Thyroid gland (tissue), 4 donors: ENCODE measurements around the gene CFAP99. TPM values are rescaled to one million over a fixed set of nuclear protein-coding genes. Genes with fewer than 3 reads are reported as not detected.
"Not testable (repeated sequence)": the region's sequence is repeated elsewhere in the genome, so short reads cannot be mapped to it uniquely, and the experiment has no call there.

ENCODE experiments used
- DNase-seq, 2 donors: peaks; one replicate each; pipeline ENCODE4 v3.0.0-alpha.2; 2019
- H3K27ac ChIP-seq, 3 donors: fragments of 200-600 bp; sonication (generic); 1 replicate in 2 of 3; 2 replicates in 1 of 3; pipeline ENCODE4 v1.5.1; 2016 to 2019; ENCODE audit warnings: mild to moderate bottlenecking in 1 of 3, moderate library complexity in 1 of 3
- H3K27me3 ChIP-seq: fragments of 200-600 bp; sonication (generic); one replicate; pipeline ENCODE4 v1.5.1; 2019
- H3K36me3 ChIP-seq, 2 donors: fragments of 200-600 bp; sonication (generic); one replicate each; pipeline ENCODE4 v1.5.1; 2016 to 2019
- H3K4me1 ChIP-seq, 2 donors: fragments of 200-600 bp; sonication (generic); one replicate each; pipeline ENCODE4 v1.5.1; 2017 to 2019
- H3K4me3 ChIP-seq, 3 donors: fragments of 200-600 bp; sonication (generic); replicated peaks in 1 of 3; 1 replicate in 2 of 3; 2 replicates in 1 of 3; pipeline ENCODE4 v1.5.1; 2016; ENCODE audit warnings: mild to moderate bottlenecking in 1 of 3
- H3K9me3 ChIP-seq: fragments of 200-600 bp; sonication (generic); one replicate; pipeline ENCODE4 v1.5.1; 2017
- POLR2A ChIP-seq, 2 donors: fragments of 450-650 bp; IDR thresholded peaks; one replicate each; pipeline ENCODE4 v1.6.1; 2017; ENCODE audit warnings: antibody characterized with exemption in 2 of 2, mild to moderate bottlenecking in 2 of 2, moderate library complexity in 1 of 2
- WGBS, 2 donors: methylation state at CpG; one replicate each; pipeline ENCODE4 v1.1.5; 2017; 5-methylcytosine and 5-hydroxymethylcytosine counted together
- intact Hi-C: fragments of 100-400 bp; cut with DNase I; formaldehyde crosslinking; loops from one replicate; pipeline ENCODE4 v1.15.1; 2023
- total RNA-seq, 4 donors: library from RNA; depleted of rRNA; stranded (reverse); fragments of >200 nt; gene quantifications; one replicate each; pipeline ENCODE4 v1.2.3, GENCODE V29; 2016
- TF ChIP-seq, protein P1 (sequence below), 6 experiments: fragments of 200-600 bp in 3 of 6; fragments of 450-650 bp in 3 of 6; sonication (generic) in 3 of 6; IDR thresholded peaks; one replicate each; pipeline ENCODE4 v1.5.1; 2016 to 2019; ENCODE audit warnings: antibody characterized with exemption in 6 of 6, mild to moderate bottlenecking in 2 of 6, inconsistent platforms in 1 of 6, moderate library complexity in 1 of 6

CFAP99 gene
- total RNA-seq, 4 donors from 2014 or later, result 0.27 to 1.9 (median 1.1) TPM; not detected in 1

GRCh38 chr4:2426069-2426397, 7.3 kb downstream of the CFAP99 start:
- WGBS, 2 donors, result 84 to 90% methylated on average over 7 of the region's 8 CpGs
- H3K4me3 ChIP-seq, result no peak overlapping the region
- H3K27ac ChIP-seq, result no peak overlapping the region
- H3K36me3 ChIP-seq, result no peaks in the 10 kb centered on the region
- TF ChIP-seq, protein P1, sequence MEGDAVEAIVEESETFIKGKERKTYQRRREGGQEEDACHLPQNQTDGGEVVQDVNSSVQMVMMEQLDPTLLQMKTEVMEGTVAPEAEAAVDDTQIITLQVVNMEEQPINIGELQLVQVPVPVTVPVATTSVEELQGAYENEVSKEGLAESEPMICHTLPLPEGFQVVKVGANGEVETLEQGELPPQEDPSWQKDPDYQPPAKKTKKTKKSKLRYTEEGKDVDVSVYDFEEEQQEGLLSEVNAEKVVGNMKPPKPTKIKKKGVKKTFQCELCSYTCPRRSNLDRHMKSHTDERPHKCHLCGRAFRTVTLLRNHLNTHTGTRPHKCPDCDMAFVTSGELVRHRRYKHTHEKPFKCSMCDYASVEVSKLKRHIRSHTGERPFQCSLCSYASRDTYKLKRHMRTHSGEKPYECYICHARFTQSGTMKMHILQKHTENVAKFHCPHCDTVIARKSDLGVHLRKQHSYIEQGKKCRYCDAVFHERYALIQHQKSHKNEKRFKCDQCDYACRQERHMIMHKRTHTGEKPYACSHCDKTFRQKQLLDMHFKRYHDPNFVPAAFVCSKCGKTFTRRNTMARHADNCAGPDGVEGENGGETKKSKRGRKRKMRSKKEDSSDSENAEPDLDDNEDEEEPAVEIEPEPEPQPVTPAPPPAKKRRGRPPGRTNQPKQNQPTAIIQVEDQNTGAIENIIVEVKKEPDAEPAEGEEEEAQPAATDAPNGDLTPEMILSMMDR (IDR thresholded peaks at IDR 0.05), result no peak
- TF ChIP-seq POLR2A (IDR thresholded peaks at IDR 0.05), result no peak
- intact Hi-C loops, result loop anchor here (10.0 kb wide), 1 partner anchor 201 kb away; no protein-coding TSS in a partner anchor
- no peak for DNase-seq
- no peaks in the 10 kb centered on the region for H3K4me1 ChIP-seq
- H3K27me3 ChIP-seq, result no peaks in the 10 kb centered on the region
- no peaks in the 10 kb centered on the region for H3K9me3 ChIP-seq

GRCh38 chr4:2426711-2427275, 8.0 kb downstream of the CFAP99 start:
- no peaks in the 10 kb centered on the region for H3K4me1 ChIP-seq
- no peak for TF ChIP-seq POLR2A (IDR thresholded peaks at IDR 0.05)
- TF ChIP-seq, protein P1 (IDR thresholded peaks at IDR 0.05), result no peak
- WGBS, 2 donors, result 75 to 85% methylated on average over 7 to 12 of the region's 13 CpGs
- DNase-seq, result no peak
- H3K27me3 ChIP-seq, result no peaks in the 10 kb centered on the region
- no peaks in the 10 kb centered on the region for H3K9me3 ChIP-seq
- H3K4me3 ChIP-seq, result no peak overlapping the region
- H3K36me3 ChIP-seq, result no peaks in the 10 kb centered on the region
- intact Hi-C loops, result loop anchor here (10.0 kb wide), 1 partner anchor 202 kb away; no protein-coding TSS in a partner anchor
- H3K27ac ChIP-seq, result no peak overlapping the region

GRCh38 chr4:2427383-2428334, 8.9 kb downstream of the CFAP99 start:
- no peaks in the 10 kb centered on the region for H3K36me3 ChIP-seq
- DNase-seq, result no peak
- TF ChIP-seq, protein P1 (IDR thresholded peaks at IDR 0.05), result no peak
- TF ChIP-seq POLR2A (IDR thresholded peaks at IDR 0.05), result no peak
- no peaks in the 10 kb centered on the region for H3K4me1 ChIP-seq
- H3K27ac ChIP-seq, result no peak overlapping the region
- H3K4me3 ChIP-seq, result no peak overlapping the region
- WGBS, 2 donors, result 88 to 92% methylated on average over 15 to 23 of the region's 23 CpGs
- intact Hi-C loops, result loop anchor here (10.0 kb wide), 1 partner anchor 203 kb away; no protein-coding TSS in a partner anchor
- H3K27me3 ChIP-seq, result no peaks in the 10 kb centered on the region
- H3K9me3 ChIP-seq, result no peaks in the 10 kb centered on the region

GRCh38 chr4:2428496-2429213, 9.9 kb downstream of the CFAP99 start:
- intact Hi-C loops, result loop anchor here (10.0 kb wide), 1 partner anchor 204 kb away; no protein-coding TSS in a partner anchor
- no peaks in the 10 kb centered on the region for H3K27me3 ChIP-seq
- WGBS, 2 donors, result 75 to 76% methylated on average over 23 to 25 of the region's 25 CpGs

GRCh38 chr4:2429945-2430757, 11.4 kb downstream of the CFAP99 start:
- peak; percentile 7 to 19 for DNase-seq
- not testable (repeated sequence) for H3K4me3 ChIP-seq, H3K36me3 ChIP-seq, H3K9me3 ChIP-seq, H3K4me1 ChIP-seq, H3K27me3 ChIP-seq, H3K27ac ChIP-seq
- intact Hi-C loops, result loop anchor here (10.0 kb wide), 1 partner anchor 205 kb away; no protein-coding TSS in a partner anchor
- 78 to 79% methylated on average over 28 to 32 of the region's 49 CpGs for WGBS, 2 donors

More at GRCh38 chr4:2428496-2429213, 9.9 kb downstream of the CFAP99 start:
- Histone ChIP-seq H3K9me3 (no peaks in the 10 kb centered on the region), H3K27ac (no peak overlapping the region), H3K4me1 (no peaks in the 10 kb centered on the region), H3K36me3 (no peaks in the 10 kb centered on the region), H3K4me3 (no peak overlapping the region)
- TF ChIP-seq POLR2A (IDR thresholded peaks at IDR 0.05), result no peak
- TF ChIP-seq, protein P1 (IDR thresholded peaks at IDR 0.05), result no peak
- no peak for DNase-seq
